Hair follicle dermal papilla cell (primary cell): Measurements from ENCODE around the gene NR2F6. TPM values are rescaled to one million over a fixed set of nuclear protein-coding genes. Genes with fewer than 3 reads are reported as not detected.

Experiments used
- total RNA-seq: library from RNA; depleted of rRNA; stranded (reverse); fragments of >200 nt; gene quantifications from 2 replicates; pipeline ENCODE4 v1.2.3, GENCODE V29; 2012

NR2F6 gene
- 42.7 and 48.3 TPM in 2 replicates for total RNA-seq

GRCh38 chr19:17245535-17245984, at the start of gene NR2F6:
TSS of gene NR2F6 (minus strand) at chr19:17245919. CDS start at chr19:17245220, 699 bp downstream.

GRCh38 chr19:17281391-17282304, 35.9 kb upstream of the NR2F6 start, which contains the start of gene ANKLE1:
TSS of gene ANKLE1 (plus strand) at chr19:17281901. CDS start at chr19:17281921, 20 bp downstream.

GRCh38 chr19:17266975-17267788, 21.5 kb upstream of the NR2F6 start, which contains the start of gene BABAM1:
TSS of gene BABAM1 (plus strand) at chr19:17267443. CDS start at chr19:17268807, 1,364 bp downstream.

GRCh38 chr19:17264641-17264979, 18.9 kb upstream of the NR2F6 start, which contains the start of gene USHBP1:
TSS of gene USHBP1 (minus strand) at chr19:17264745. CDS start at chr19:17264299, 446 bp downstream.

GRCh38 chr19:17226002-17226933, 19.5 kb downstream of the NR2F6 start, which contains the start of gene OCEL1:
TSS of gene OCEL1 (plus strand) at chr19:17226226. CDS start at chr19:17226248, 22 bp downstream.

GRCh38 chr19:17215127-17215971, 30.4 kb downstream of the NR2F6 start, which contains the start of gene USE1:
TSS of gene USE1 (plus strand) at chr19:17215357. CDS start at chr19:17215406, 49 bp downstream.

Other genes with a start within 250 kb of the NR2F6 start
- gene CPAMD8, start 219.1 kb downstream of the NR2F6 start, total RNA-seq, result 0.97 and 1.1 TPM in 2 replicates
- 1.3 and 1.6 TPM in 2 replicates for gene HAUS8, start 170.5 kb downstream of the NR2F6 start, total RNA-seq
- gene MYO9B, start 170.1 kb downstream of the NR2F6 start, total RNA-seq, result 86.1 and 106 TPM in 2 replicates
- gene USE1, start 30.6 kb downstream of the NR2F6 start, total RNA-seq, result 18.2 and 20.9 TPM in 2 replicates
- 2.9 and 4.9 TPM in 2 replicates for gene OCEL1, start 19.7 kb downstream of the NR2F6 start, total RNA-seq
- gene USHBP1, start 18.8 kb upstream of the NR2F6 start, total RNA-seq, result not detected in 2 replicates
- gene BABAM1, start 21.5 kb upstream of the NR2F6 start, total RNA-seq, result 58.9 and 79.5 TPM in 2 replicates
- 0.65 TPM in 1 of 2 replicates, not detected in the other for gene ANKLE1, start 36.0 kb upstream of the NR2F6 start, total RNA-seq
- 16.7 and 18.2 TPM in 2 replicates for gene ABHD8, start 57.5 kb upstream of the NR2F6 start, total RNA-seq
- 34.6 and 38.3 TPM in 2 replicates for gene MRPL34, start 60.0 kb upstream of the NR2F6 start, total RNA-seq
- gene DDA1, start 63.6 kb upstream of the NR2F6 start, total RNA-seq, result 10.9 and 21.6 TPM in 2 replicates
- gene ANO8, start 88.9 kb upstream of the NR2F6 start, total RNA-seq, result 9.2 and 10.1 TPM in 2 replicates
- gene GTPBP3, start 91.6 kb upstream of the NR2F6 start, total RNA-seq, result 13.6 and 14.9 TPM in 2 replicates
- under 0.01 TPM in 1 of 2 replicates, not detected in the other for gene PLVAP, start 131.4 kb upstream of the NR2F6 start, total RNA-seq
- gene CCDC194, start 148.3 kb upstream of the NR2F6 start, total RNA-seq, result 0.49 TPM in 1 of 2 replicates, not detected in the other
- 15.1 and 31.6 TPM in 2 replicates for gene BST2, start 159.7 kb upstream of the NR2F6 start, total RNA-seq
- 57.9 and 68.2 TPM in 2 replicates for gene MVB12A, start 174.1 kb upstream of the NR2F6 start, total RNA-seq
- 0.12 TPM in 1 of 2 replicates, not detected in the other for gene TMEM221, start 202.7 kb upstream of the NR2F6 start, total RNA-seq
- not detected in 2 replicates for gene NXNL1, start 215.0 kb upstream of the NR2F6 start, total RNA-seq
- gene SLC27A1, start 224.6 kb upstream of the NR2F6 start, total RNA-seq, result 71.6 and 87.1 TPM in 2 replicates